Measurements from ENCODE around the gene ERAP2.

The ERAP2 gene

DNA sequence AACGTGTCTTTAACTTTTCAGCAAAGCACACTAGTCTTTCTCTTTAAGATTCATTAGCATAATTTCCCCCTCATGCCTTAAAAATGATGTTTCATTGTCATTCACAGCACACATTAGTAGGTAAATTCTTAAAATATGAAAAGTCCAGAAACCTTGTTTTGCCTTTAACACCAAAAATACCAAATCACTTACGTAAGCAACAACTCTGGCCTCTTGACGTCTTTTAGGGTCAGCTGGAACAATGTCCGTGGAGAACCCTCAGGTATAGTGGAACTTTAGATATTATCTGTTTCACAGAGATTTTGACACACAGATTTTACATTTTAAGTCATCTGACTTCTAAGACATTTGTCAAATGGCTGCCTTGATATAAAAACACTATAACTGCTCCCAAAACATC lies 90.5 kb downstream of the ERAP2 start:
- DNase-seq: no peak

DNA sequence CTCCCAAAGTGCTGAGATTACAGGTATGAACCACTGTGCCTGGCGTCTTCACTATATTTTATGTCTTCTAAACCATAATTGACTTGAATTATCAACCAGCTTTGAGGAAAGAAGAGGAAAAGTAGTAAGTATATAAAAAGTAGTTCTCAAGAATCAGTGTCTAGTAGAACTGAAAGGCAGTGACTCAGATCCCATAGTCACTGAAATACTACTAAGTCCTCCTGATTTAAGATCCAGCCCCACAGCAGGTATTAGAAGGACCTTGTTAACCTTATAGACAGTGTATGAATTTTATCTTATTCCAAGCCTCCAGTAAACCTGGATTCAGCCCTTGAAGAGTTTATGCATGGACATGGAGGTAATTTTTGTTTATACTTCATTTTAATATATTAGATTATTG lies 91.1 kb downstream of the ERAP2 start:
- no peak for DNase-seq

DNA sequence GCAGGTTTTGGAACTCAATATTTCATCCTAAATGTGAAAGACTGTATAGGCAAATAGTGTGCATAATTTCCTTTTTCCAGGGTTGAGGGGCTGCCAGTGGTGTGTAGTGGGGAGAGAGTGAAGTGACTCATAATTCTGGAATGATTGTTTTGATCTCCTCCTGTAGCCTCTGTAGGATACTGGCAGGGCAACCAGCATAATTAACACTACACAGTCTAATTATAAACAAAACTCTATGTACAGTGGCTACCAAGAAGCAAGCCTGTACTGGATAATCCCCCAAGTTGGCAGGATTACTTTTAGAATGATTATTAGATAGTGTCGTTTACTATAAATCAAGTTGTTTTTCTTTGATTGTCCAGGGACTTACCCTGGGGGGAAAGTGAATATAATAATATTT lies 91.8 kb downstream of the ERAP2 start:
- no peak for DNase-seq

DNA sequence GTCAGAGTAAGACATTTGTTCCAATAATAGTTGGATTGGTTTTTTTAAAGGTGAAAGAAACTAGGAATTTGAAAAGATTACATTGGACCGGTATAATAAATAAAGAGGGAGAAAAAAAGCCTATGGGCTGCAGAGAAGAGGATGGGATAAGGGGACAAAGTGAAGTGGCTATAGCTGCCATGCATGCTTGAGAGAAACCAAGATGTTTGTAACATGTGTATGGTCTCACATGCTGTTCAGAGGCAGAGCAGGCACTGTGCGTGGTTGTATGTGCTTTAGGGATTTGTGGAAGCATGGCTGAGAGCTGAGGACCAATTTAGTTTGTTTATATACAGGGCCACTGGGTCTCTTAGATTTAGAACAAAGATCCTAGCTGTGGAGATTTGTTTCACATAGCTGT lies 92.3 kb downstream of the ERAP2 start:
- DNase-seq: no peak

Measured in T1000 (cell line).